Hepatocyte (in vitro differentiated cells): ENCODE results near the gene CERS1.

ENCODE experiments used
- EZH2 ChIP-seq: fragments of 200-600 bp; sonication (generic); IDR thresholded peaks from 2 replicates; pipeline ENCODE4 v1.6.1; 2016; ENCODE audit warnings: antibody characterized with exemption, mild to moderate bottlenecking, borderline replicate concordance
- TF ChIP-seq, protein P1 (sequence below): fragments of 200-600 bp; sonication (generic); IDR thresholded peaks from 2 replicates; pipeline ENCODE4 v1.5.1; 2016; ENCODE audit warnings: antibody characterized with exemption, mild to moderate bottlenecking; ENCODE audit not compliant: poor library complexity

DNA sequence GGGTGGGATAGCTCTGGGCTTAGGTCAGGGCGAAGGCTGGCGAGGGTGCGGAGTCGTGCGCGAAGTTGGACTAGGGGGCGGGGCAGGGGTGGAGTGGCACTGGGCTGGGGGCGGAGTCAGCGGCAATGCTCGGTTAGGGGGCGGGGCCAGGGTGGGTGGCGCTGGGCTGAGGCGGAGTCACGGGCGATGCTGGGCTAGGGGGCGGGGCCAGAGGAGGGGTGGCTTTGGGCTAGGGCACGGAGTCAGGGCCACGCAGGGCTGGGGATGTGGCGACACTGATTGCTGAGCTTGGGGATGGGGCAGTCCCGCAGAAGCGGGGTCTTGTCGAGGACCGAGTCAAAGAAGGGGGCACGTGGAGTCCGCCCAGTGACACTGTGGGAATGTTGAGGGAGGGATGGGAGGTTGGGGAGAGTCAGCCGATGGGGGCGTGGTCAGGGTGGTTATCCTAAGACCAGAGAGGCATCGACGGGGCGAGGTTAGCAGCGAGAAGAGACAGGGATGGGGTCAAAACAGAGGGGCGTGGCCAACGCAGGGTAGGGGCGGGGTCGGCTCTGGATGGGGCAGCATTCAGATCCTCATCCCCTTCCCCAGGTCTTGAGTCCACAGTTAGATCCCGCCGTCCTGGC, 36.4 kb upstream of the CERS1 start:
- TF ChIP-seq, protein P1, sequence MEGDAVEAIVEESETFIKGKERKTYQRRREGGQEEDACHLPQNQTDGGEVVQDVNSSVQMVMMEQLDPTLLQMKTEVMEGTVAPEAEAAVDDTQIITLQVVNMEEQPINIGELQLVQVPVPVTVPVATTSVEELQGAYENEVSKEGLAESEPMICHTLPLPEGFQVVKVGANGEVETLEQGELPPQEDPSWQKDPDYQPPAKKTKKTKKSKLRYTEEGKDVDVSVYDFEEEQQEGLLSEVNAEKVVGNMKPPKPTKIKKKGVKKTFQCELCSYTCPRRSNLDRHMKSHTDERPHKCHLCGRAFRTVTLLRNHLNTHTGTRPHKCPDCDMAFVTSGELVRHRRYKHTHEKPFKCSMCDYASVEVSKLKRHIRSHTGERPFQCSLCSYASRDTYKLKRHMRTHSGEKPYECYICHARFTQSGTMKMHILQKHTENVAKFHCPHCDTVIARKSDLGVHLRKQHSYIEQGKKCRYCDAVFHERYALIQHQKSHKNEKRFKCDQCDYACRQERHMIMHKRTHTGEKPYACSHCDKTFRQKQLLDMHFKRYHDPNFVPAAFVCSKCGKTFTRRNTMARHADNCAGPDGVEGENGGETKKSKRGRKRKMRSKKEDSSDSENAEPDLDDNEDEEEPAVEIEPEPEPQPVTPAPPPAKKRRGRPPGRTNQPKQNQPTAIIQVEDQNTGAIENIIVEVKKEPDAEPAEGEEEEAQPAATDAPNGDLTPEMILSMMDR, result no peak
- no peak for TF ChIP-seq EZH2
